ENCODE data around the gene PIM3. TPM values are rescaled to one million over a fixed set of nuclear protein-coding genes. Genes with fewer than 3 reads are reported as not detected.

The PIM3 gene
- total RNA-seq, 5 donors from 2014 or later (not counting 1 experiment from before 2014, with no cell fraction given): 61.5 to 167 (median 65.0) TPM

- Histone ChIP-seq H3K9me3 (no peaks in the 10 kb centered on the region), H3K4me3 (ENCODE audit: control insufficient read depth in 1 of 2, extremely low read depth in 1 of 2, low read length in 1 of 2) (no peak overlapping the region), H3K27me3 (replicated peaks in 1 of 2; ENCODE audit: control insufficient read depth in 2 of 2, extremely low read depth in 1 of 2, insufficient read depth in 2 of 2, low read length in 1 of 2) (peaks cover 0 to 4% of the 10 kb centered on the region in 2 experiments), H3K27ac (ENCODE audit: low read length) (no peak overlapping the region), H3K4me1 (ENCODE audit: control insufficient read depth in 1 of 2, extremely low read depth in 1 of 2, insufficient read depth in 2 of 2, low read length in 2 of 2) (peaks cover 5 to 31% of the 10 kb centered on the region in 2 experiments), H3K36me3 (ENCODE audit: control insufficient read depth in 2 of 2, extremely low read depth in 1 of 2, insufficient read depth in 1 of 2, low read length in 1 of 2) (no peaks in the 10 kb centered on the region)
- Mint-ChIP-seq H3K4me3 (no peak overlapping the region), H3K27me3 (no peaks in the 10 kb centered on the region), H3K36me3 (no peaks in the 10 kb centered on the region), H3K27ac (no peak overlapping the region), H3K9me3 (no peaks in the 10 kb centered on the region), H3K4me1 (peaks cover 10 to 14% (median 11%) of the 10 kb centered on the region in 3 donors)
- no peak for DNase-seq
- 91% methylated on average over 11 of the region's 18 CpGs for WGBS (ENCODE audit: insufficient coverage)
- ChIA-PET POLR2A (no interaction called here), CTCF (no interaction called here)
- ATAC-seq (replicated peaks in 1 of 4): no peak
These were observed 10.1 kb upstream of the PIM3 start for GRCh38 chr22:49950396-49950994.

GRCh38 chr22:49951000-49951677 is 9.4 kb upstream of the PIM3 start:
- Histone ChIP-seq H3K36me3 (ENCODE audit: control insufficient read depth in 2 of 2, extremely low read depth in 1 of 2, insufficient read depth in 1 of 2, low read length in 1 of 2) (no peaks in the 10 kb centered on the region), H3K27me3 (replicated peaks in 1 of 2; ENCODE audit: control insufficient read depth in 2 of 2, extremely low read depth in 1 of 2, insufficient read depth in 2 of 2, low read length in 1 of 2) (peaks cover 0 to 4% of the 10 kb centered on the region in 2 experiments), H3K4me1 (ENCODE audit: control insufficient read depth in 1 of 2, extremely low read depth in 1 of 2, insufficient read depth in 2 of 2, low read length in 2 of 2) (peaks cover 0 to 24% of the 10 kb centered on the region in 2 experiments), H3K27ac (ENCODE audit: low read length) (no peak overlapping the region), H3K9me3 (no peaks in the 10 kb centered on the region), H3K4me3 (ENCODE audit: control insufficient read depth in 1 of 2, extremely low read depth in 1 of 2, low read length in 1 of 2) (no peak overlapping the region)
- 92% methylated on average over 21 of the region's 28 CpGs for WGBS (ENCODE audit: insufficient coverage)
- ATAC-seq (replicated peaks in 1 of 4): peak in 1 of 4 experiments; percentile 43
- Mint-ChIP-seq H3K4me1 (peaks cover 3 to 7% (median 5%) of the 10 kb centered on the region in 3 donors), H3K27ac (peak overlapping the region in 1 of 2 donors; percentile 2), H3K9me3 (no peaks in the 10 kb centered on the region), H3K4me3 (no peak overlapping the region), H3K36me3 (no peaks in the 10 kb centered on the region), H3K27me3 (no peaks in the 10 kb centered on the region)
- DNase-seq: peak in 2 of 35 experiments; percentile 33 to 49
- POLR2A ChIA-PET: interaction anchor here in 1 of 2 donors (0.5 kb wide), 1 partner anchor 564 kb away, joined by 3 read pairs; no protein-coding TSS in a partner anchor
- CTCF ChIA-PET: no interaction called here

DNA sequence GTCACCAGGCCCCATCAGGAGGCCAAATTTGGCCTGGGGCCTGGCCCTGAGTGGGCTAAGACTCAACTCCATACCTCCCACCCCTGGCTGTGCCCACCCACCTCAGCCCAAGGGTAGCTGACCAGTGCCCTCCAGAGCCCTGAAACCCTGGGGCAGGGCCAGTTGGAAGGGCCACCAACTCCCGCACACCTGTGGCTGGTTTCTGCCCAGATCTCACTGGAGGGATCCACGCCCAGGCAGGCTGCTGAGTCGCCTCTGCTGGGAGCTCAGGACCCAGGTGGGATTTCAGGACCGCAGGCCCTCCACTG is 8.9 kb upstream of the PIM3 start:
- Histone ChIP-seq H3K36me3 (ENCODE audit: control insufficient read depth in 2 of 2, extremely low read depth in 1 of 2, insufficient read depth in 1 of 2, low read length in 1 of 2) (no peaks in the 10 kb centered on the region), H3K4me1 (ENCODE audit: control insufficient read depth in 1 of 2, extremely low read depth in 1 of 2, insufficient read depth in 2 of 2, low read length in 2 of 2) (peaks cover 0 to 19% of the 10 kb centered on the region in 2 experiments), H3K27me3 (replicated peaks in 1 of 2; ENCODE audit: control insufficient read depth in 2 of 2, extremely low read depth in 1 of 2, insufficient read depth in 2 of 2, low read length in 1 of 2) (peaks cover 0 to 4% of the 10 kb centered on the region in 2 experiments), H3K4me3 (ENCODE audit: control insufficient read depth in 1 of 2, extremely low read depth in 1 of 2, low read length in 1 of 2) (no peak overlapping the region), H3K9me3 (no peaks in the 10 kb centered on the region), H3K27ac (ENCODE audit: low read length) (no peak overlapping the region)
- no peak overlapping the region for H3K4me3 Mint-ChIP-seq
- CTCF ChIA-PET: no interaction called here
- H3K36me3 Mint-ChIP-seq: no peaks in the 10 kb centered on the region
- H3K27me3 Mint-ChIP-seq: no peaks in the 10 kb centered on the region
- DNase-seq: no peak
- ATAC-seq (replicated peaks in 1 of 4): no peak
- no peaks in the 10 kb centered on the region for H3K9me3 Mint-ChIP-seq
- 77% methylated on average over 3 of the region's 4 CpGs for WGBS (ENCODE audit: insufficient coverage)
- no peak overlapping the region for H3K27ac Mint-ChIP-seq
- POLR2A ChIA-PET: interaction anchor here in 1 of 2 donors (0.5 kb wide), 1 partner anchor 564 kb away, joined by 3 read pairs; no protein-coding TSS in a partner anchor
- H3K4me1 Mint-ChIP-seq: peaks cover 0 to 2% (median 0%) of the 10 kb centered on the region in 3 donors

GRCh38 chr22:49951986-49952896 is 8.3 kb upstream of the PIM3 start:
- peaks cover 0 to 4% of the 10 kb centered on the region in 2 experiments for H3K27me3 ChIP-seq (replicated peaks in 1 of 2; ENCODE audit: control insufficient read depth in 2 of 2, extremely low read depth in 1 of 2, insufficient read depth in 2 of 2, low read length in 1 of 2)
- peak overlapping the region in 1 of 2 donors; percentile 74 for H3K27ac Mint-ChIP-seq
- DNase-seq (no peak), ATAC-seq (replicated peaks in 1 of 4) (no peak)
- no peak overlapping the region for H3K4me3 Mint-ChIP-seq
- peaks cover 0 to 13% of the 10 kb centered on the region in 2 experiments for H3K4me1 ChIP-seq (ENCODE audit: control insufficient read depth in 1 of 2, extremely low read depth in 1 of 2, insufficient read depth in 2 of 2, low read length in 2 of 2)
- no peak overlapping the region for H3K27ac ChIP-seq (ENCODE audit: low read length)
- POLR2A ChIA-PET: interaction anchor here in 1 of 2 donors (0.5 kb wide), 1 partner anchor 563 kb away, joined by 3 read pairs; no protein-coding TSS in a partner anchor
- no peaks in the 10 kb centered on the region for H3K36me3 Mint-ChIP-seq
- CTCF ChIA-PET: no interaction called here
- 88% methylated on average over 13 of the region's 24 CpGs for WGBS (ENCODE audit: insufficient coverage)
- no peaks in the 10 kb centered on the region for H3K27me3 Mint-ChIP-seq
- H3K4me1 Mint-ChIP-seq: no peaks in the 10 kb centered on the region
- H3K36me3 ChIP-seq (ENCODE audit: control insufficient read depth in 2 of 2, extremely low read depth in 1 of 2, insufficient read depth in 1 of 2, low read length in 1 of 2): no peaks in the 10 kb centered on the region
- no peaks in the 10 kb centered on the region for H3K9me3 Mint-ChIP-seq
- H3K4me3 ChIP-seq (ENCODE audit: control insufficient read depth in 1 of 2, extremely low read depth in 1 of 2, low read length in 1 of 2): no peak overlapping the region
- H3K9me3 ChIP-seq: no peaks in the 10 kb centered on the region

GRCh38 chr22:49953027-49953679 is 7.4 kb upstream of the PIM3 start:
- H3K36me3 ChIP-seq (ENCODE audit: control insufficient read depth in 2 of 2, extremely low read depth in 1 of 2, insufficient read depth in 1 of 2, low read length in 1 of 2): no peaks in the 10 kb centered on the region
- Mint-ChIP-seq H3K27me3 (no peaks in the 10 kb centered on the region), H3K36me3 (no peaks in the 10 kb centered on the region), H3K27ac (no peak overlapping the region), H3K4me1 (no peaks in the 10 kb centered on the region), H3K4me3 (no peak overlapping the region), H3K9me3 (no peaks in the 10 kb centered on the region)
- peaks cover 0 to 7% of the 10 kb centered on the region in 2 experiments for H3K4me1 ChIP-seq (ENCODE audit: control insufficient read depth in 1 of 2, extremely low read depth in 1 of 2, insufficient read depth in 2 of 2, low read length in 2 of 2)
- ATAC-seq (replicated peaks in 1 of 4): no peak
- H3K27ac ChIP-seq (ENCODE audit: low read length): no peak overlapping the region
- DNase-seq: peak in 1 of 35 experiments; percentile 7
- ChIA-PET POLR2A (no interaction called here), CTCF (no interaction called here)
- no peaks in the 10 kb centered on the region for H3K9me3 ChIP-seq
- no peak overlapping the region for H3K4me3 ChIP-seq (ENCODE audit: control insufficient read depth in 1 of 2, extremely low read depth in 1 of 2, low read length in 1 of 2)
- 91% methylated on average over 20 of the region's 20 CpGs for WGBS (ENCODE audit: insufficient coverage)
- peaks cover 0 to 2% of the 10 kb centered on the region in 2 experiments for H3K27me3 ChIP-seq (replicated peaks in 1 of 2; ENCODE audit: control insufficient read depth in 2 of 2, extremely low read depth in 1 of 2, insufficient read depth in 2 of 2, low read length in 1 of 2)

Data from T-cell (primary cell).